IMR-90 (cell line): Measurements from ENCODE around the gene KAZALD1.

Experiments
- BHLHE40 ChIP-seq: fragments of 150-350 bp; IDR thresholded peaks from 2 replicates; pipeline ENCODE4 v1.6.1; 2016; ENCODE audit warnings: mild to moderate bottlenecking, low read depth, low read length
- CEBPB ChIP-seq: IDR thresholded peaks from 2 replicates; pipeline ENCODE4 v1.6.1; 2012; ENCODE audit warnings: low read depth, low read length, improper control_type of control experiment
- CTCF ChIP-seq: conservative IDR thresholded peaks from 2 replicates; pipeline ENCODE4 v1.5.1; 2012; ENCODE audit warnings: mild to moderate bottlenecking, low read depth, low read length, improper control_type of control experiment
- FOS ChIP-seq: fragments of 150-350 bp; IDR thresholded peaks from 2 replicates; pipeline ENCODE4 v1.6.1; 2016; ENCODE audit warnings: low read depth, low read length
- MAFK ChIP-seq: IDR thresholded peaks from 2 replicates; pipeline ENCODE4 v1.6.1; 2012; ENCODE audit warnings: low read depth, low read length, improper control_type of control experiment
- MXI1 ChIP-seq: IDR thresholded peaks from 2 replicates; pipeline ENCODE4 v1.6.1; 2012; ENCODE audit warnings: low read depth, mild to moderate bottlenecking, low read length, moderate library complexity, borderline replicate concordance
- NFE2L2 ChIP-seq: fragments of 150-350 bp; IDR thresholded peaks from 2 replicates; pipeline ENCODE4 v1.6.1; 2016; ENCODE audit warnings: low read depth, mild to moderate bottlenecking, low read length
- POLR2A ChIP-seq: IDR thresholded peaks from 2 replicates; pipeline ENCODE4 v1.6.1; 2012; ENCODE audit warnings: mild to moderate bottlenecking, low read depth, low read length
- RAD21 ChIP-seq: IDR thresholded peaks from 2 replicates; pipeline ENCODE4 v1.6.1; 2012; ENCODE audit warnings: low read length, improper control_type of control experiment
- RCOR1 ChIP-seq: IDR thresholded peaks from 2 replicates; pipeline ENCODE4 v1.6.1; 2012; ENCODE audit warnings: mild to moderate bottlenecking, low read length, improper control_type of control experiment; ENCODE audit not compliant: insufficient replicate concordance
- RFX5 ChIP-seq: IDR thresholded peaks from 2 replicates; pipeline ENCODE4 v1.8.0; 2012; ENCODE audit warnings: low read depth, mild to moderate bottlenecking, low read length, moderate library complexity
- SMC3 ChIP-seq: fragments of 150-350 bp; IDR thresholded peaks from 2 replicates; pipeline ENCODE4 v1.6.1; 2016; ENCODE audit warnings: low read depth, mild to moderate bottlenecking, antibody characterized with exemption, low read length, moderate library complexity
- TF ChIP-seq, protein P1 (sequence below): fragments of 150-350 bp; IDR thresholded peaks from 2 replicates; pipeline ENCODE4 v1.6.1; 2016; ENCODE audit warnings: low read depth, mild to moderate bottlenecking, low read length, moderate library complexity, borderline replicate concordance
- TF ChIP-seq, protein P2 (sequence below): fragments of 150-350 bp; IDR thresholded peaks from 2 replicates; pipeline ENCODE4 v1.6.1; 2017; ENCODE audit warnings: mild to moderate bottlenecking, antibody characterized with exemption, low read length, low read depth

- TF ChIP-seq FOS (no peak), CTCF (no peak), MAFK (no peak), RAD21 (no peak), POLR2A (no peak), CEBPB (no peak), NFE2L2 (no peak), RFX5 (no peak), SMC3 (no peak), RCOR1 (no peak), BHLHE40 (no peak), MXI1 (no peak)
- TF ChIP-seq, protein P1, sequence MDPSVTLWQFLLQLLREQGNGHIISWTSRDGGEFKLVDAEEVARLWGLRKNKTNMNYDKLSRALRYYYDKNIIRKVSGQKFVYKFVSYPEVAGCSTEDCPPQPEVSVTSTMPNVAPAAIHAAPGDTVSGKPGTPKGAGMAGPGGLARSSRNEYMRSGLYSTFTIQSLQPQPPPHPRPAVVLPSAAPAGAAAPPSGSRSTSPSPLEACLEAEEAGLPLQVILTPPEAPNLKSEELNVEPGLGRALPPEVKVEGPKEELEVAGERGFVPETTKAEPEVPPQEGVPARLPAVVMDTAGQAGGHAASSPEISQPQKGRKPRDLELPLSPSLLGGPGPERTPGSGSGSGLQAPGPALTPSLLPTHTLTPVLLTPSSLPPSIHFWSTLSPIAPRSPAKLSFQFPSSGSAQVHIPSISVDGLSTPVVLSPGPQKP: no peak
- TF ChIP-seq, protein P2, sequence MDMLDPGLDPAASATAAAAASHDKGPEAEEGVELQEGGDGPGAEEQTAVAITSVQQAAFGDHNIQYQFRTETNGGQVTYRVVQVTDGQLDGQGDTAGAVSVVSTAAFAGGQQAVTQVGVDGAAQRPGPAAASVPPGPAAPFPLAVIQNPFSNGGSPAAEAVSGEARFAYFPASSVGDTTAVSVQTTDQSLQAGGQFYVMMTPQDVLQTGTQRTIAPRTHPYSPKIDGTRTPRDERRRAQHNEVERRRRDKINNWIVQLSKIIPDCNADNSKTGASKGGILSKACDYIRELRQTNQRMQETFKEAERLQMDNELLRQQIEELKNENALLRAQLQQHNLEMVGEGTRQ: no peak
Observed at GRCh38 chr10:101101372-101101881, 39.6 kb downstream of the KAZALD1 start.
